Cardiac septum (tissue), 1 donor: ENCODE data around the gene MAD1L1. TPM values are rescaled to one million over a fixed set of nuclear protein-coding genes. Genes with fewer than 3 reads are reported as not detected.
"Not testable (repeated sequence)": the region's sequence is repeated elsewhere in the genome, so short reads cannot be mapped to it uniquely, and the experiment has no call there.

ENCODE experiments used
- DNase-seq: peaks from one replicate; pipeline ENCODE4 v3.0.0-alpha.2; 2020; ENCODE audit warnings: low spot score
- intact Hi-C: fragments of 100-400 bp; cut with DNase I; formaldehyde crosslinking; loops from one replicate; pipeline ENCODE4 v1.14.0; 2022
- total RNA-seq: library from RNA; stranded (reverse); fragmentation: NEBNext Ultra II Directional; extraction: Animal tissue kit (Norgen Biotek cat#: 25700); gene quantifications from one replicate; pipeline ENCODE4 v1.2.1, GENCODE V29; 2021
- donor health status: DM: no; HTN: no; CAD: no.

MAD1L1 gene
- total RNA-seq, 1 donor from 2014 or later = 13.5 TPM

DNA sequence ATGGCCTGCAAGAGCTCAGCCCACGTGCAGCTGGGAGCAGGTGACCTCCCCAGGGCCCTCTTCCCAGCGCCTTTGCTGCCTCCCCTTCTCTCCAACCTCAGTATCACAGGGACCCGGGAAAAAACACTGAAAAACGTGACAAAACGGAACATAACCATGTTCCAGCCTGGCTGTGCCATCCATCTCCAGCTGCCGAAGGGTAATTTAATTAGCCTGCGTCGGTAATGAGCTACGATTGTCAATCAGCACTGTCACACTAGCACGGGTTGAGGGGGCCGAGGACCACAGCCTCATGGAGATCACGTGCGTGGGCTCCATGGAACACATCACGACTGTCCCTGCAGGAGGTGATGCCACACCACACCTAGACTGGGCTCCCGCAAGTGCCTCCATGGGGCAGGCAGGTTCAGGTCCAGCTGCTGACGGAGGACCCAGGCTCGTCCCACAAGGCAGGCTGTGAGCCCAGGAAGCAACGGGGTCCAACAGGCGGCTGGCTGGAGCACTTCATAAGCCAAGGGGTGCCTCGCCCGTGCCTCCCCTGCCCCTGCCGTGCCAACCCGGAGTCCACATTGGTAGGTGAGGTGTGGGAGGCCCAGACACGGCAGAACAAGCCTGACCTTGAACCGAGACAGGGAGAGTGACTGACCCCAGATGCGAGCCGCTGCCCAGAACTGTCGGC is 363.2 kb downstream of the MAD1L1 start:
- no peak for DNase-seq
- intact Hi-C loops = no loop called here

DNA sequence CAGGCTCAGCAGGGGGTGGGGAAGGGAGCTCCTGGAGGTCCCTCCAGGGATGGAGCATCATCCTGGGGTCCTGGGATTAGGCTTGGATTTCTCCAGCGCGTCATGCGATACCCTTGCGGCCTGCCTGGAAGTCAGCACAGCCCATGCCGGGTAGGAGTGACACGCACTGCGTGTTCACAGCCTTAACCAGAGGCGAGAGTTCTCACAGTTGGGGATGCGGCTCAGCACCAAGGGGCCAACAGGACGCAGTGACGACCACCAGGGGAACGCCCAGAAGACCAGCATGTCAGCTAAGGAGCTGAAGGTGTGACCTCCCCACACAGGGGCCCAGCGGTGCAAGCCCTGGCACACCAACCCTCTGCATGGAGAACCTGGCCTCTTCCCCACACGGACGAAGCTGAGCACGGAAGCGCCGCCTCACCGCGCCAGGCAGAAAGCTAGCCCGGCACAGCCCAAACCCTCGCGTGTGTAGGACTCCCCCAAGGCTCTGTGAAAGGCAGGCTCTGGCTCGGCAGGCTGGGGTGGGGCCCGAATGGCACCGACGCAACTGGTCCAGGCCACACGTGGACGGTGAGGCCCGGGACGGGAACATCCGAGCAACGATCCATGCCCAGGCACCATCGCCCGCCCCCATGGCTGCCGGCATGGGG is 364.1 kb downstream of the MAD1L1 start:
- no peak for DNase-seq

DNA sequence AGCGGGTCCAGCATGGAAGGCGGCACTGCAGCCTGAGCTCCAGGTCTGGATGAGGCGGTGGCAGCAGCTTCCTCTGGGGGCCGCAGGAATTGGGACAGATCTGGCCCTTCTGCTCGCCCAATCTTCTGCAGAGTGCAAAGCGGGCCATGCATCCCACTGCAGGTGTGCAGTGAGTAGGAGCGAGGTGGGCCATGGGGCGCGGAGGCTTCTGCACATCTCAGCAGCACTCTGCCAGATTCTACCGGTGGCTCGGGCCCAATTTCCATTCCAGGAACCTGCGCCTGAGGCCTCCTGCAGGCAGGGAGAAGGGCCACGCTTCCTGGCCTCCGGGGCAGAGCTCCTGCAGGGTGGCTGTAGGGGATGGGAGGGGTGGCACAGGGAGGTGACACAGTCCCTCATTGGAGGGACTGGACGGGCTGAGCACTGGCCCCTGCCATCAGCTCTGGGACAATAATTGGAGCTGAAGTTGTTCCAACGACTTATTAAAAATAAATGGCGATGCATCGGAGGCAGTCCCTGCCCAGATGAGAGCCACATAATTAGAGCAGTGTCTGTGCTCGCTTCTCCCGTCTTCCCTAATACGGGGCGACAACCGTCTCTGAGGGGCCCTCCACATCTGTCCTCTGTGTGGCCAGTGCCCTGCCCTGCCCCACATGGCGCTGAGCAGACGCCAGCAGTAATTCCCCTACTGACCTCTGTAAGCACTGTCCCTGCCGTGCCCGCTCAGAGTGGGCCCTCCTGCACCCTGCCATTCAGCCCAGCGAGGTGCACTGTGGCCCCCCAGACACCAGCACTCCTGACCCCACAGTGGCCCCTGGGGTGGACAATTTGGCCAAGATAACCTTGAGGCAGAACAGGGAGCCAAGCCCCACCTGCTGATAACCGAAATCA is 365.1 kb downstream of the MAD1L1 start:
- intact Hi-C loops = no loop called here
- no peak for DNase-seq

More for the DNA sequence above, 364.1 kb downstream of the MAD1L1 start:
- intact Hi-C loops = no loop called here

DNA sequence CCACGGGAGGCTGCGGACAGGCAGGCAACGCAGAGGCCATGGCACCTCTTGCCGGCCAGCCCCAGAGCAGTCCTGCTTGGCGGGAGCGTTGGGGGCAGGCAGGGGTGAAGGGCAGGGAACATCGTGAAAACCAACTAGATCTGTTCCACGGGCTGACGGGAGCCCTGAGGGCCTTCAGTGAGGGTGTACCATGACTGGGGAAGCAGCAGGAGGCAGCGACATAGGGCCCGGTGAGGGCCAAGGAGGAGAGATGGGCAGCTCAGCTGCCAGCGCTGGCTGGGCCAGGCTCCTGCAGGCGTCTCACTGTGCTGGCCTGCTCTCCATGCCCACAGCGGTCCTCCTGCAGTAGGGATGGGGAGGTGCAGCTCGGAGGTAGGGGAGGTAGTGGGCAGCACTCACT is 366.1 kb downstream of the MAD1L1 start:
- intact Hi-C loops = no loop called here
- DNase-seq = no peak

DNA sequence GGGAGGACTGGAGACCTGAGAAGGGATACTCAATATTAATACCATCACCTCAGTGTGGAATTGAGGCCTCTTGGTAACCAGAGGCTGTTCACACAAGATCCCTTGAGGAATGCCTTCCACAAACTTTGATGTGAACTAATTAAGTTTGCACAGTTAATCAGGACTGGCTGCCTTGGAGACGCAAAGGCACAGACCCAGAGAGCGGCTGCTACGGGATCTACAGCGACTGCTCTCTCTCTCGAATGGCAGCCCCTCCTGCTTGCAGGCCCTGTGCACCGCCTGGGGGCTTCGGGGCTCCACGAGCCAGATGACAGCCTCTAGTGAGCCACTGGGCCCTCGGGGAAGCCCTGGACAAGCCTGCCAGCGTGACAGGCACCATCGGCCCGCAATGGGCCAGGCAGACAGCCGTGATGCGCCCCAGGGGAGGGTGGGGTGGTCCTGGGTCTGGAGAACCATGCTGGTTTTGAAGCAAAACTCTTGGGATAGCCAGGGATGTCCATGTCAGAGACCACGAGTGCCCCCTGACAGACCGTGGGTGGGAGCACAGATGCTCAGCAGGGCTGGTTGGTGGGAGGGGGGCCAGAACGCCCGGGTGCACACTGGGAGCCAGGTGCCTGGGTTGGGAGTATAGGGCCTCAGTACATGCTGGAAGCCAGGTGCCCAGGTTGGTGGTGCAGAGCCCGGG is 367.0 kb downstream of the MAD1L1 start:
- DNase-seq = no peak
- intact Hi-C loops = no loop called here

DNA sequence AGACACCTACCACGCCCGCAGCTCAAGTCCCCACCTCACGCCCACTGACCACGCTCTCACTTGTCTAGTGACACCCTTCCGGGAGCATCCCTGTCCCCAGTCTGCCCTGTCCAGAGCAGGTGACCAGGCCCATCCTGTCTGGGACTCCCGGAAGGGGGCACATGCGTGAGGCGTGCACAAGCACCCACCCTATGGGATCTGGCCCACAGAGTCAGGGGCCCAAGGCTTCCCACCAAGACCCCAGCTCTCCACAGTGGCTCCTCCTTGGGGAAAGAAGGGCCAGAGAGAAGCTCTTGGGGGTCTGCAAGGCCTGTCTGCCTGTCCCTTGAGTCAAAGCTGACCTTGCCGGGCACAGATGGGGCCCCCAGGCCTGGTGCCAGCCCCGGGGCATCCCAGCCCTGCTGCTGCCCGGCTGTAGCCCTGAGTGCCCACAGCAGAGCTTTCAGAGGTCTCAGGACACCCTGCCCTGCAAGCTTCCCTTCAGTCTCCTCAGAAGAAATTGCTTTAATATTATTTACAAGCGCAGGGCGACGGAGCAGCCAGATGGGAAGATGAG is 367.7 kb downstream of the MAD1L1 start:
- intact Hi-C loops = no loop called here

DNA sequence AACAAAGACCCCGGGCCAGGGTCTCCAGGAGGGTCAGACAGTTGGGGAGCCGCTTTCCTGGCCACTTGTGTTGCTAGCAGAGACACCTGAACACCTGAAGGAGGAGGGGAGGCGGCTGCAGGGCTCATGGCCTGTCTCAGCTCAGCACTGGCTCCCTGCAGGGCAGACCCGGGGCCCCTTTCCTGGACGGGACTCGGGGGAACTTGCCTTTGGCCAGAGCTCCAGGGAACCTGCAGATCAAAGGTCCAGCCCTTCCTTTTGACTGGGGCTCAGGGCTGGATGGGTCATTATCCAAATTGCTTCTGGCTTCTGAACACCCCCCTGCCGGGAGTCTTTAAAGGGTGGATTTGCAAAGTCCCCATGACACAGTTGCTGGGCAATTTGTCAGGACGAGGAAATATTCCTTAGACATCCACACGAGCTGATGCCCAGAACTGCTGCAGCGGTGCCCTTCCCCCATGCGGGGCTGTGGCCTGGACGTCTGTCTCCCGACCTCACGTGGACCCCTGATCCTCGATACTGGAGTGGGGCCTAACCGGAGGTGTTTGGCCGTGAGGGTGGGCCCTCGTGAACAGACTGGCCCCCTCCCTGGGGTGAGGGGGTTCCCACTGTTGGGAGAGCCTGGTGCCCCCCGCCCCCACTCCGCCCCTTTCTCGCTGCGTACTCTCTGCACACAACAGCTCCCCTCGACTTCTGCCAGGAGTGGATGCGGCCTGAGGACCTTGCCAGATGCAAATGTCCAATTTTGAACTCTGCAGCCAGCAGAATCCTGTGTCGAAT is 368.4 kb downstream of the MAD1L1 start:
- intact Hi-C loops = no loop called here
- no peak for DNase-seq

More for the DNA sequence above, 367.7 kb downstream of the MAD1L1 start:
- no peak for DNase-seq

DNA sequence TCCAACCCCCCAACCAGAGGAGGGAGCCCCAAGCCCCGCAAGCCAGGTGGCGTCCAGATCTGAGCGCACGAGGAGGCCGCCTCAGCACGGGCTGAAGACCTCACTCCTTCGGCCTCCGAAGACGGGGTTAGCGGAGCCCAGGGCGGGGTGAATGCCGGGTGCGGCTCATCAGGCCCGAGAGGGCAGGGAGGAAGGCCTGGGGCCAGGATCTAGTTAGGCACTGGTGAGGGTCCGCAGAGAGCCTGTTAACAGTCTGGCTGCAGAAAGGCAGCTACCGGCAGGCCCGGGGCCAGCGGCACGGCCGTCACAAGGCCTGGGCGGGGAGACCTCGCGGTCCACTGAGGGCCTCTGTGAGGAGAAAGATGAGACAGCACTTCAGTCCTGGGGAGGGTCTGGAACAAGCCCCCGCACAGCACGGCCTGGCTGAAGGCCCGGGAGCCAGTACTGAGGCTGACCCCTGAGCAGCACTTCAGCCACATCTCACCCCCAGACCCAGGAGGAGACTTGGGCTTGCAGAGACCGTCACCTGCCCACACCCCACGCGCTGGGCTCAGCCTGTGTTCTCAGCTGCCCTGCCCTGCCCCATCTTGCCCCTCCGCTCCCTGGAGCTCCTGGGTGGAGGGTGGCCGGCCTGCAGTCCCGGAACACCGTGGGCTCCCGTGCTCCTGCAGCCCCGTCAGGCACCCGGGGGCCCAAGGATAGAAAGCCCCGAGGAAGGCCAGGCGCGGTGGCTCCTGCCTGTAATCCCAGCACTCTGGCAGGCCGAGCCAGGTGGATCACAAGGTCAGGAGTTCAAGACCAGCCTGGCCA is 369.4 kb downstream of the MAD1L1 start:
- intact Hi-C loops = no loop called here
- DNase-seq = no peak

DNA sequence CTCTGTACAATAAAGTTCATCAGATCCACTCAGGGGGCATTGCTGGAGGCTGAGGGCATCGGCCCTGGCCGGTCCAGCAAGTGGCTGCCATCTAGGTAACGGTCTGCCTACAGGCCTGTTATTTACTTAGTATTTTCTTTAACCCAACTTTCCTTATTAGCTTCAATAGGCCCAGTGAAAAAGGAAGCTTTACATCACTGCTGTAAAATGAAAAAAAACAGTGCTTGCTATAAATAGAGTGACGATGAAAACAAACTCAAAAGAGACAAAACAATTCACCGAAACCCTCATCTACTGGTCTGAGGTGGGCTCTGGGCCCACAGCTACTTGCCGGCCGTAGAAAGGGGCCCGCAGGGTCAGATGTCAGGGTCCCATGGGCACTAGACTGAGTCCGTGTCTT is 370.2 kb downstream of the MAD1L1 start:
- no peak for DNase-seq
- intact Hi-C loops = no loop called here

DNA sequence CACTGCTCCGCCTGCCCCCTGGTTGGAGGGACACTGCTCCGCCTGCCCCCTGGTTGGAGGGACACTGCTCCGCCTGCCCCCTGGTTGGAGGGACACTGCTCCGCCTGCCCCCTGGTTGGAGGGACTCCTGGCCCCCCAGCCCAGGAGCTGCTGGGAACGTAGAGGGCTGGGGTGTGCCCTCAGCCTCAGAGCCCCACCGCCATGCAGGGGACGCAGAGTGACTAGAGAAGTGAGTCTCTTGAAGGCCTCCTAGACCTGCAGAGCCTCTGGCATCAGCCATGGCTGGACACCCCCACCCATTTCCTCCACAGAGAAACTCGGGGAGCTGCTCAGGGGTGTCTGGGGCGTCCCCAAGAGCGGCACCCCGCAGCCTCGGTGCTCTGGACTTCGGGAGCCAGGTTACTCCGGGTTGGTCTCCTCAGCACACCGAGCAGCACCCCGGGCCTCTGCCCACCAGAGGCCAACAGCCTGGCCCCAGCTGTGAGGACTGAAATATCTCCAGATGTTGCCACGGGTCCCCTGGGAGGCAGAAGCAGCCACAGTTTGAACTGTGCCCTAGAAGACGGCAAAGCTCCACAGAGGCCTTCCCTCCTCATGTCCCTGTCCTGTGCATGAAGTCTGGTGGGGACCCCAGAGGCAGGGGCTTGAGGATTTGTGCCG is 370.8 kb downstream of the MAD1L1 start:
- intact Hi-C loops = no loop called here
- no peak for DNase-seq

DNA sequence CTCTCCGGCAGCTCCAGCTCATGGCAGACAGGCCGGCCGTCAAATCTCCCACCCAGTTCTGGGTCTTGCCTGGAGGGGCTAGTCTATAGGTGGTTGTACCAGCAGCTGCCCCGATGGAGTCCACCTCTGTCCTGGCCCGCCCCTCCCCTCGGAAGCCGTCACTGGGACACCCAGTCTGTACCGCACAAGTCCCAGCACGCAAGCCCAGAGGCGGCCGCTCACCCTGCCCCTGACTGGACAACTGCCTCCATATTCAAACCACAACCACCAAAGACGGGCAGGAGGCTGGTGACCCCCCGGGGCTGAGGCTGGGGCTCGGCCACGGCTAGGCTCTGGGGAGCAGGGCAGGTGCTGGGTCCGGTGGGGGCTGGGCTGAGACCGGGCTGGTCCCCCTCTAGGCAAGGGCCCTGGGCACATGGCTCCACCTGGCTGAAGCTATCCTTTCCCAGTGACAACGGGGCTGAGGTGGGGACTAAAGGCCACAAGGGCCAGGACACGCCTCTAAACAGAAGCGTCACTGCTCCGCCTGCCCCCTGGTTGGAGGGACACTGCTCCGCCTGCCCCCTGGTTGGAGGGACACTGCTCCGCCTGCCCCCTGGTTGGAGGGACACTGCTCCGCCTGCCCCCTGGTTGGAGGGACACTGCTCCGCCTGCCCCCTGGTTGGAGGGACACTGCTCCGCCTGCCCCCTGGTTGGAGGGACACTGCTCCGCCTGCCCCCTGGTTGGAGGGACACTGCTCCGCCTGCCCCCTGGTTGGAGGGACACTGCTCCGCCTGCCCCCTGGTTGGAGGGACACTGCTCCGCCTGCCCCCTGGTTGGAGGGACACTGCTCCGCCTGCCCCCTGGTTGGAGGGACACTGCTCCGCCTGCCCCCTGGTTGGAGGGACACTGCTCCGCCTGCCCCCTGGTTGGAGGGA is 371.6 kb downstream of the MAD1L1 start:
- not testable (repeated sequence) for DNase-seq

DNA sequence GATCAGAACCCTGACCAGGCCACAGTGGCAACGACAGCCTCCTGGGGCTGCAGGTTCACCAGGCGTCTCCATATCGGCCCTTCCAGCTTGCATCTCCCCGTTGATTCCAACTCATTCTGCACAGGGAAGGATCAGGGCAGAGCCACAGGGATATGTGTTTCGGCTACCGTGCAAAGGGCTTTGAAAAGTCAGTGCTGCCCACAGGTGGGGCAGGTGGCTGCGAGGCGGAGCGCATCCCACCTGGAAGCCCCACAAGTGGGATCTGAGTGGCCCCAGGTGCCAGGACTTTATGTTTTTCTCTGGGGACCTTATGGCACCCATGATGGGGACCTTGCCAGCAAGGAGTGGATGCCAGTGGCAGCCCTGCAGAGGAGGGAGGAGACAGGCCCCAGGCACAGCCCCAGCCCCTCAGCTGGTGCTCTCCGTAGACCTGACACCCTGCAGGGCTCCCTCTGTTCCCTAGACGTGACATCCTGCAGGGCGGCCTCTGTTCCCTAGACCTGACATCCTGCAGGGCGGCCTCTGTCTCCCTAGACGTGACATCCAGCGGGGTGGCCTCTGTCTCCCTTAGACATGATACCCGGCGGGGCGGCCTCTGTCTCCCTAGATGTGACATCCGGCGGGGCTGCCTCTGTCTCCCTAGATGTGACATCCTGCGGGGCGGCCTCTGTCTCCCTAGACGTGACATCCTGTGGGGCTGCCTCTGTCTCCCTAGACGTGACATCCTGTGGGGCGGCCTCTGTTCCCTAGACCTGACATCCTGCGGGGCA is 373.3 kb downstream of the MAD1L1 start:
- intact Hi-C loops = no loop called here
- no peak for DNase-seq

More for the DNA sequence above, 371.6 kb downstream of the MAD1L1 start:
- intact Hi-C loops = not testable (repeated sequence)

DNA sequence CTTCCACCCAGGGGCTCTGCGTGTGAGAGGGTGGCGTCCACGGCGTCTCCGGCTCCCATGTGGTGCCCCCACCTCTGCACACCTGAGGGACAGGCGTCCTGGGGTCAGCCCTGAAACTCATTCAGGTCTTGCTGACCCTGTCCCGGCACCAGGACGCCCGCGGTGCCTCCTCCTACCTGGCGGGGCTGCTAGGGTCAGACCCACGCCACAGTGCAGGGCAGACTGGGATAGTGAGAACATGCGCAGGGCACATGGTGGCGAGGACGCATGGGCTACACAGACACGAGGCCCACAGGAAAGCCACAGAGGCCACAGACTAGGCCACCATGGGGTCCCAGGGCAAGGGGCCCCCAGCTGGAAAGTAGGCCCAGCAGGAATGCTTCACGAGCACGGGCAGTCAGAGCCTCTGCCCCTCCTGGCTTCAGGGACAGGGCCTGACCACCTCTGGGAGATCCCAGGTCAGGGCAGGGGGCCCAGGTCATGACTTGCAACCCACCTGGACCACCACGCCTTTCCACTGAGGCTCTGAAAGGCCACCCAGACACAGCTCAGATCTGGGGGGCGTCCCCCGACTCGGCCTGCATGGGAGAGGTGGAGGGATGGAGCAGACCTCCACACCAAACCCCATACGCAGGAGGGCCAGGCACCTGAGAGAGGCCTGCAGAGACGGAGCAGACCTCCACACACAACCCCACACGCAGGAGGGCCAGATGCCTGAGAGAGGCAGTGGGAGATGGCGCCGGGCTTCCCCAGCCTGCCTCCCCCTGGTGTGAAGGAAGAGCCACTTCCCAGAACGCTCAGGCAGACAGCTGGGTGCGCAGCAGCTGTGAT is 374.1 kb downstream of the MAD1L1 start:
- DNase-seq = no peak
- intact Hi-C loops = no loop called here

DNA sequence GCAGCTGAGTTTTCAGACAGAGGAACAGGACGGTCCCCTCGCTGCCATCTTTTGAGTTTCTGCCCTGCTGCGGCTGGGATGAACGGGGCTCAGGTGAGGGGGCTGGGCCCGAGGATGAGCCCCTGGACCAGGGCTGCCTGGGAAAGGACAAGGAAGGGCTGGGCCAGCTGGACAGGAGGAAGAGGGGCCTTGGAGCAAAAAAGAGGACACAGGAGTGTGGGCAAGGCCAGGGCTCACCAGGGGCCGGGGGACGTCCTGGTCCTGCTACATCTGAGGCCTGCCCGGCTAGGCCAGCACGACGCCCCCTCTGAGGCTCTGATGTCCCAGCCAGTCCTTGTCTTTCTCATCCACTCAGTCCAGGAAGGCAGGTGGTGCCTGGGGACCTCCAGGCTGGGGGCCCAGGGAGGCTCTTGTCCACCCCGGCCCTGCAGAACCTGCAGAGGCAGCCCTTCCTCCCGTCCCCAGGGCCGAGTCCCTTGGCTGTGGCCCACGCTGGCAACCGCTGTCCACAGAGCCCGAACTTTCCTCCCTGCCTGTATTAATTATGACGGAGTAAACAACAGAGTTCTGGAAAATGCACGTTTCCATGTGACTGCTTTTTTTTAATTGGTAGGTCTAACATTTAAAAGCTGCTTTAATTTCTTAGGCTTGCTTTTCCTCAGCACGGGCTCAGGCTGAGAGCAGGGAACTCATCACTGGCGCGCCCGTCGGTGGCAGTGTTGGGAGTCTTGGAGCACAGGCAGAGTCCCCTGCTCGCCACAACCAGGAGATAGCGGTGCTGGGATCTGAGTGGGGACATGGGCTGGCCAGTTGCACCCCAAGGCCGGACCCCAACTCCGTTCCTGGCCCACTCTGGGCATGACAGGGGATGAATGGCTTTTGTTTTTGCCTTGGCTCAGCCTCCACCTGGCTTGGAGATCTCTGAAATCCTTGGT is 375.0 kb downstream of the MAD1L1 start:
- DNase-seq = peak; percentile 70
- intact Hi-C loops = no loop called here
